ENCODE data around the gene MAP3K13.
"Not testable (repeated sequence)": the region's sequence is repeated elsewhere in the genome, so short reads cannot be mapped to it uniquely, and the experiment has no call there.

The MAP3K13 gene

GRCh38 chr3:185397676-185398075 lies 34.7 kb downstream of the MAP3K13 start:
- no peak for DNase-seq (ENCODE audit: low read depth)

- peak; percentile 74 for DNase-seq (ENCODE audit: low read depth)
Measured at GRCh38 chr3:185399737-185400667, 37.1 kb downstream of the MAP3K13 start.

GRCh38 chr3:185400866-185401265 lies 37.9 kb downstream of the MAP3K13 start:
- DNase-seq (ENCODE audit: low read depth), result no peak

- no peak for DNase-seq (ENCODE audit: low read depth)
Measured at GRCh38 chr3:185401319-185401955, 38.5 kb downstream of the MAP3K13 start.

GRCh38 chr3:185402561-185402960 lies 39.6 kb downstream of the MAP3K13 start:
- DNase-seq (ENCODE audit: low read depth), result peak; percentile 75

GRCh38 chr3:185403002-185403401 lies 40.1 kb downstream of the MAP3K13 start:
- DNase-seq (ENCODE audit: low read depth), result no peak

- no peak for DNase-seq (ENCODE audit: low read depth)
Measured at GRCh38 chr3:185405243-185405642, 42.3 kb downstream of the MAP3K13 start.

- DNase-seq (ENCODE audit: low read depth), result no peak
Measured at GRCh38 chr3:185405664-185406063, 42.7 kb downstream of the MAP3K13 start.

- no peak for DNase-seq (ENCODE audit: low read depth)
Measured at GRCh38 chr3:185406121-185406620, 43.2 kb downstream of the MAP3K13 start.

GRCh38 chr3:185409957-185410356 lies 47.0 kb downstream of the MAP3K13 start:
- DNase-seq (ENCODE audit: low read depth), result no peak

GRCh38 chr3:185411133-185411532 lies 48.2 kb downstream of the MAP3K13 start:
- DNase-seq (ENCODE audit: low read depth), result peak; percentile 42

GRCh38 chr3:185416513-185416912 lies 53.6 kb downstream of the MAP3K13 start:
- no peak for DNase-seq (ENCODE audit: low read depth)

- not testable (repeated sequence) for DNase-seq (ENCODE audit: low read depth)
Measured at GRCh38 chr3:185418561-185418977, 55.6 kb downstream of the MAP3K13 start.

GRCh38 chr3:185420762-185421161 lies 57.8 kb downstream of the MAP3K13 start:
- no peak for DNase-seq (ENCODE audit: low read depth)

GRCh38 chr3:185421577-185422232 lies 58.8 kb downstream of the MAP3K13 start:
- DNase-seq (ENCODE audit: low read depth), result no peak

GRCh38 chr3:185422677-185423076 lies 59.7 kb downstream of the MAP3K13 start:
- no peak for DNase-seq (ENCODE audit: low read depth)

- peak; percentile 28 for DNase-seq (ENCODE audit: low read depth)
Measured at GRCh38 chr3:185423178-185423577, 60.2 kb downstream of the MAP3K13 start.

- DNase-seq (ENCODE audit: low read depth), result no peak
Measured at GRCh38 chr3:185424435-185424834, 61.5 kb downstream of the MAP3K13 start.

- DNase-seq (ENCODE audit: low read depth), result no peak
Measured at GRCh38 chr3:185430375-185430774, 67.4 kb downstream of the MAP3K13 start.

- DNase-seq (ENCODE audit: low read depth), result no peak
Measured at GRCh38 chr3:185439745-185440466, 77.0 kb downstream of the MAP3K13 start.

- DNase-seq (ENCODE audit: low read depth), result no peak
Measured at GRCh38 chr3:185442031-185442430, 79.1 kb downstream of the MAP3K13 start.

- no peak for DNase-seq (ENCODE audit: low read depth)
Measured at GRCh38 chr3:185444329-185444728, 81.4 kb downstream of the MAP3K13 start.
